Activated CD8-positive, alpha-beta T cell treated with anti-CD3 and anti-CD28 coated beads for 36 hours (primary cell): Measurements from ENCODE around the gene KLK6. TPM values are rescaled to one million over a fixed set of nuclear protein-coding genes. Genes with fewer than 3 reads are reported as not detected.

Source experiments
- ATAC-seq: fragments of 200-7000 bp; cut with Tn5 transposase; one replicate; pipeline ENCODE4 v1.10.0; 2021; ENCODE audit warnings: mild to moderate bottlenecking, moderate library complexity
- CTCF ChIA-PET: fragments of 350-600 bp; sonication (Branson Sonifier 250); formaldehyde crosslinking; loops from one replicate; lab custom pipeline; 2021; ENCODE audit warnings: antibody characterized with exemption; lab: Charles Lee
- POLR2A ChIA-PET: fragments of 350-600 bp; sonication (Branson Sonifier 250); formaldehyde crosslinking; loops from one replicate; lab custom pipeline; 2021; ENCODE audit warnings: antibody characterized with exemption; lab: Charles Lee
- DNase-seq: peaks from one replicate; pipeline ENCODE4 v3.0.0-alpha.2; 2020
- H3K27ac Mint-ChIP-seq: one replicate; pipeline ENCODE4 v1.8.0; 2021; ENCODE audit warnings: mild to moderate bottlenecking, mixed read lengths
- H3K27me3 Mint-ChIP-seq: one replicate; pipeline ENCODE4 v1.8.0; 2021; ENCODE audit warnings: mixed read lengths
- H3K36me3 Mint-ChIP-seq: one replicate; pipeline ENCODE4 v1.8.0; 2021; ENCODE audit warnings: low read depth, mixed read lengths
- H3K4me1 Mint-ChIP-seq: one replicate; pipeline ENCODE4 v1.8.0; 2021; ENCODE audit warnings: low read depth, mixed read lengths
- H3K4me3 Mint-ChIP-seq: one replicate; pipeline ENCODE4 v1.8.0; 2021; ENCODE audit warnings: mild to moderate bottlenecking, moderate library complexity, mixed read lengths
- H3K9me3 Mint-ChIP-seq: one replicate; pipeline ENCODE4 v1.8.0; 2021; ENCODE audit warnings: mixed read lengths
- intact Hi-C: fragments of 100-400 bp; cut with micrococcal nuclease; formaldehyde crosslinking; loops from one replicate; pipeline ENCODE4 v1.10.0; 2022
- total RNA-seq, 2 experiments: library from RNA; stranded (reverse); gene quantifications; one replicate each; pipeline ENCODE4 v1.2.3, GENCODE V29; 2021
- TF ChIP-seq, protein P1 (sequence below): fragments of 200-600 bp; IDR thresholded peaks from one replicate; pipeline ENCODE4 v1.8.0; 2022; ENCODE audit warnings: antibody characterized with exemption, mild to moderate bottlenecking

KLK6 gene
- total RNA-seq, 2 experiments from 2014 or later: not detected

GRCh38 chr19:50967929-50968715 lies 1.3 kb downstream of the KLK6 start:
- peaks cover 32% of the 10 kb centered on the region for H3K27me3 Mint-ChIP-seq
- no peak overlapping the region for H3K4me3 Mint-ChIP-seq
- H3K9me3 Mint-ChIP-seq: no peaks in the 10 kb centered on the region
- ChIA-PET POLR2A (no interaction called here), CTCF (no interaction called here)
- ATAC-seq: no peak
- no peaks in the 10 kb centered on the region for H3K4me1 Mint-ChIP-seq
- intact Hi-C loops: no loop called here
- TF ChIP-seq, protein P1, sequence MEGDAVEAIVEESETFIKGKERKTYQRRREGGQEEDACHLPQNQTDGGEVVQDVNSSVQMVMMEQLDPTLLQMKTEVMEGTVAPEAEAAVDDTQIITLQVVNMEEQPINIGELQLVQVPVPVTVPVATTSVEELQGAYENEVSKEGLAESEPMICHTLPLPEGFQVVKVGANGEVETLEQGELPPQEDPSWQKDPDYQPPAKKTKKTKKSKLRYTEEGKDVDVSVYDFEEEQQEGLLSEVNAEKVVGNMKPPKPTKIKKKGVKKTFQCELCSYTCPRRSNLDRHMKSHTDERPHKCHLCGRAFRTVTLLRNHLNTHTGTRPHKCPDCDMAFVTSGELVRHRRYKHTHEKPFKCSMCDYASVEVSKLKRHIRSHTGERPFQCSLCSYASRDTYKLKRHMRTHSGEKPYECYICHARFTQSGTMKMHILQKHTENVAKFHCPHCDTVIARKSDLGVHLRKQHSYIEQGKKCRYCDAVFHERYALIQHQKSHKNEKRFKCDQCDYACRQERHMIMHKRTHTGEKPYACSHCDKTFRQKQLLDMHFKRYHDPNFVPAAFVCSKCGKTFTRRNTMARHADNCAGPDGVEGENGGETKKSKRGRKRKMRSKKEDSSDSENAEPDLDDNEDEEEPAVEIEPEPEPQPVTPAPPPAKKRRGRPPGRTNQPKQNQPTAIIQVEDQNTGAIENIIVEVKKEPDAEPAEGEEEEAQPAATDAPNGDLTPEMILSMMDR: no peak
- H3K27ac Mint-ChIP-seq: no peak overlapping the region
- no peak for DNase-seq
- no peaks in the 10 kb centered on the region for H3K36me3 Mint-ChIP-seq

DNA sequence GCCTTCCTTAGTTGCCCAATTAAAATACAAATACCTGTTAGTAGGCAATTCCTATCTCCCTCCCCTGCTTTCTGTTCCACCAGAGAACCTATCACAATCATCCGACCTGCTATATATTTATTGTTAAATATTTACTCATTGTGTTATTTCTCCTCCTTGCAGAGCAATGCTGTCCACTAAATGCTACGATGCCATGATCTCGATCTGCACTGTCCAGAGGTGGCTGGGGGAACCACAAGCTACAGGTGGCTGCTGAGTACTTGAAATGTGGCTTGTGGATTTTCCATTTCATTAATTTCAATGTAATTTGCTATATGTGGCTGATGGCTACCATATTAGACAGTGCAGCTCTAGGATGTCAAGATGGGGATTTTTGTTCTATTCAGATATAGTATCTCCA lies 5.1 kb downstream of the KLK6 start:
- no peak overlapping the region for H3K27ac Mint-ChIP-seq
- intact Hi-C loops: no loop called here
- TF ChIP-seq, protein P1: no peak
- H3K36me3 Mint-ChIP-seq: no peaks in the 10 kb centered on the region
- no peaks in the 10 kb centered on the region for H3K4me1 Mint-ChIP-seq
- POLR2A ChIA-PET: no interaction called here
- peaks cover 20% of the 10 kb centered on the region for H3K27me3 Mint-ChIP-seq
- CTCF ChIA-PET: no interaction called here
- DNase-seq (no peak), ATAC-seq (no peak)
- H3K9me3 Mint-ChIP-seq: peaks cover 4% of the 10 kb centered on the region
- H3K4me3 Mint-ChIP-seq: no peak overlapping the region

GRCh38 chr19:50963381-50963780 lies 6.0 kb downstream of the KLK6 start:
- ATAC-seq: no peak
- intact Hi-C loops: no loop called here
- no peaks in the 10 kb centered on the region for H3K4me1 Mint-ChIP-seq

GRCh38 chr19:50962245-50962644 lies 7.1 kb downstream of the KLK6 start:
- H3K4me1 Mint-ChIP-seq: no peaks in the 10 kb centered on the region
- intact Hi-C loops: no loop called here
- no peak overlapping the region for H3K27ac Mint-ChIP-seq
- ATAC-seq (no peak), DNase-seq (no peak)
- no peaks in the 10 kb centered on the region for H3K36me3 Mint-ChIP-seq
- no peak overlapping the region for H3K4me3 Mint-ChIP-seq
- TF ChIP-seq, protein P1: no peak
- H3K9me3 Mint-ChIP-seq: peaks cover 4% of the 10 kb centered on the region
- CTCF ChIA-PET: no interaction called here
- H3K27me3 Mint-ChIP-seq: peaks cover 25% of the 10 kb centered on the region
- POLR2A ChIA-PET: no interaction called here

More at GRCh38 chr19:50963381-50963780, 6.0 kb downstream of the KLK6 start:
- TF ChIP-seq, protein P1: no peak
- CTCF ChIA-PET: no interaction called here
- no peak for DNase-seq
- Mint-ChIP-seq H3K9me3 (peaks cover 4% of the 10 kb centered on the region), H3K27ac (no peak overlapping the region), H3K4me3 (no peak overlapping the region), H3K36me3 (no peaks in the 10 kb centered on the region), H3K27me3 (peaks cover 24% of the 10 kb centered on the region)
- POLR2A ChIA-PET: no interaction called here

DNA sequence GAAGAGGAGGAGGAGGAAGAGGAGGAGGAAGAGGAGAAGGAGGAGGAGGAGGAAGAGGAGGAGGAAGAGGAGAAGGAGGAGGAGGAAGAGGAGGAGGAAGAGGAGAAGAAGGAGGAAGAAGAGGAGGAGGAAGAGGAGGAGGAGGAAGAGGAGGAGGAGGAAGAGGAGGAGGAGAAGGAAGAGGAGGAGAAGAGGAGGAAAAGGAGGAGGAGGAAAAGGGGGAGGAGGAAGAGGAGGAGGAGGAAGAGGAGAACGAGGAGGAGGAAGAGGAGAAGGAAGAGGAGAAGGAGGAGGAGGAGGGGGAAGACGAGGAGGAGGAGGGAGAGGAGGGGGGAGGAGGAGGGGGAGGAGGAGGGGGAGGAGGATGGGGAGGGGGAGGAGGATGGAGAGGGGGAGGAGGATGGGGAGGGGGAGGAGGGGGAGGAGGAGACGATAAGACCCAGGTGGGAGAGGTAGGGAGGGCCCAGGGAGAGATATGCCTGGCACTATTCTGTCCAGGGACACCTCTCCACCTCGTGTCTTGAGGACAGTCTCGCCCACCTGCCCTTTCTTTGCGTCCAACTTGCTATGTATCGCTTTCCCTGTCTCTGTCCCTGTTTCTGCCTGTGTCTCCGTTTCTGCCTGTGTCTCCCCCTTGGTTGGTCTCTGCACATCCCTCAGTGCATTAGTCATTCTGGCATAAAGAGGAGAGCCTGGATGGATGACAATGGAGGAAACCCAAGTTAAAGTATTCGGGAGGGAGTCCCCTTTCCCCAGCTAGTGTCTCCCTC lies 9.5 kb downstream of the KLK6 start:
- TF ChIP-seq, protein P1: no peak
- Mint-ChIP-seq H3K36me3 (no peaks in the 10 kb centered on the region), H3K4me1 (no peaks in the 10 kb centered on the region), H3K27ac (no peak overlapping the region), H3K9me3 (peaks cover 4% of the 10 kb centered on the region), H3K27me3 (peaks cover 19% of the 10 kb centered on the region), H3K4me3 (no peak overlapping the region)
- intact Hi-C loops: no loop called here
- ChIA-PET POLR2A (no interaction called here), CTCF (no interaction called here)
- no peak for ATAC-seq
- no peak for DNase-seq
